ENCODE data around the gene TRIM14. TPM values are rescaled to one million over a fixed set of nuclear protein-coding genes. Genes with fewer than 3 reads are reported as not detected.

TRIM14 gene
- total and polyA plus RNA-seq, 10 of the 15 experiments (the other 5 are each of a cell fraction or from before 2014, with no cell fraction given): 8.6 to 53.3 (median 35.7) TPM

GRCh38 chr9:98149422-98149821, 30.4 kb upstream of the TRIM14 start:
- in situ Hi-C loops (cut with MboI): no loop called here
- Histone ChIP-seq H3K9ac (ENCODE audit: control insufficient read depth, insufficient read depth, low read length) (no peak overlapping the region), H3K9me3 (replicated peaks; ENCODE audit: control insufficient read depth, insufficient read depth, low read length) (no peaks in the 10 kb centered on the region), H3K4me1 (ENCODE audit: control insufficient read depth, insufficient read depth, low read length) (peaks cover 25% of the 10 kb centered on the region), H2AFZ (ENCODE audit: control insufficient read depth, low read depth, low read length) (no peak overlapping the region), H3K79me2 (ENCODE audit: control insufficient read depth, insufficient read depth, low read length) (no peaks in the 10 kb centered on the region), H3K4me2 (ENCODE audit: control insufficient read depth, insufficient read depth) (no peak overlapping the region), H4K20me1 (ENCODE audit: control insufficient read depth, insufficient read depth) (no peaks in the 10 kb centered on the region), H3K27me3 (replicated peaks in 1 of 2; ENCODE audit: control insufficient read depth in 2 of 2, insufficient read depth in 2 of 2, low read length in 1 of 2) (no peaks in the 10 kb centered on the region), H3K36me3 (ENCODE audit: control insufficient read depth in 2 of 2, insufficient read depth in 2 of 2, low read length in 1 of 2) (no peaks in the 10 kb centered on the region), H3K27ac (ENCODE audit: control insufficient read depth, insufficient read depth) (no peak overlapping the region), H3K4me3 (no peak overlapping the region)
- RAD21 ChIA-PET (ENCODE audit: unreplicated experiment): interaction anchor here (0.9 kb wide), 1 partner anchor 55 kb away, joined by 3 read pairs; no protein-coding TSS in a partner anchor
- ATAC-seq: no peak
- DNase-seq (ENCODE audit: low read depth, low spot score): no peak
- 74% methylated on average over 3 of the region's 3 CpGs for WGBS (ENCODE audit: insufficient coverage, insufficient replicate concordance, low lambda C conversion rate, missing lambda C conversion rate)
- CTCF ChIA-PET: interaction anchor here (0.6 to 0.7 kb wide), 3 partner anchors 51 to 1784 kb away, joined by 3 read pairs; no protein-coding TSS in a partner anchor
- intact Hi-C loops (cut with micrococcal nuclease; ENCODE audit: unreplicated experiment): no loop called here
- FAIRE-seq: no peak
- no TSS peak for BruUV-seq (replicated peaks)
- SMC1A ChIA-PET (ENCODE audit: uncharacterized antibody, unreplicated experiment): interaction anchor here (0.8 kb wide), 1 partner anchor 114 kb away, joined by 5 read pairs; no protein-coding TSS in a partner anchor
- POLR2A ChIA-PET: interaction anchor here (0.6 kb wide), 1 partner anchor 101 kb away, joined by 3 read pairs; no protein-coding TSS in a partner anchor
- TF ChIP-seq NFIC (IDR thresholded peaks at IDR 0.05; ENCODE audit: low read depth, low read length) (no peak), NRF1 (conservative IDR thresholded peaks at IDR 0.05; ENCODE audit: low read depth, low read length) (no peak), BCL11A (IDR thresholded peaks at IDR 0.05; ENCODE audit: low read depth, low read length) (no peak), TCF7 (IDR thresholded peaks at IDR 0.05; ENCODE audit: borderline replicate concordance) (no peak)

DNA sequence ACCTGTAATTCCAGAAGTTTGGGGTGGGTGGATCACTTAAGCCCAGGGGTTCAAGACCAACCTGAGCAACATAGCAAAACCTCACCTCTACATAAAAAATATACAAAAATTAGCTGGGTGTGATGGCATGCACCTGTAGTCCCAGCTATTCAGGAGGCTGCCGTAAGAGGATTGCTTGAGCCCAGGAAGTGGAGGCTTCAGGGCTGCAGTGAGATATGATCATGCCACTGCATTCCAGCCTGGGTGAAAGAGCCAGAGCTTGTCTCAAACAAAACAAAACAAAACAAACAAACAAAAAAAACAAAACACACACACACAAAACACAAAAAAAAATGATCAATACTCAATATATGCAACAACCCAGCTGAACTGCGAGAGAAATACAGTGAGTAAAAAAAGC, 29.5 kb upstream of the TRIM14 start:
- Histone ChIP-seq H3K9ac (ENCODE audit: control insufficient read depth, insufficient read depth, low read length) (no peak overlapping the region), H3K79me2 (ENCODE audit: control insufficient read depth, insufficient read depth, low read length) (no peaks in the 10 kb centered on the region), H3K27ac (ENCODE audit: control insufficient read depth, insufficient read depth) (no peak overlapping the region), H2AFZ (ENCODE audit: control insufficient read depth, low read depth, low read length) (no peak overlapping the region), H3K4me3 (no peak overlapping the region), H3K27me3 (replicated peaks in 1 of 2; ENCODE audit: control insufficient read depth in 2 of 2, insufficient read depth in 2 of 2, low read length in 1 of 2) (no peaks in the 10 kb centered on the region), H3K4me2 (ENCODE audit: control insufficient read depth, insufficient read depth) (no peak overlapping the region), H3K4me1 (ENCODE audit: control insufficient read depth, insufficient read depth, low read length) (peaks cover 25% of the 10 kb centered on the region), H3K36me3 (ENCODE audit: control insufficient read depth in 2 of 2, insufficient read depth in 2 of 2, low read length in 1 of 2) (no peaks in the 10 kb centered on the region), H4K20me1 (ENCODE audit: control insufficient read depth, insufficient read depth) (no peaks in the 10 kb centered on the region), H3K9me3 (replicated peaks; ENCODE audit: control insufficient read depth, insufficient read depth, low read length) (no peaks in the 10 kb centered on the region)
- RAD21 ChIA-PET (ENCODE audit: unreplicated experiment): no interaction called here
- CTCF ChIA-PET: interaction anchor here (0.6 to 0.8 kb wide), 2 partner anchors 13 to 26 kb away, joined by 3 to 4 read pairs; no protein-coding TSS in a partner anchor
- WGBS (ENCODE audit: insufficient coverage, insufficient replicate concordance, low lambda C conversion rate, missing lambda C conversion rate): 97% methylated on average over 2 of the region's 2 CpGs
- intact Hi-C loops (cut with micrococcal nuclease; ENCODE audit: unreplicated experiment): no loop called here
- SMC1A ChIA-PET (ENCODE audit: uncharacterized antibody, unreplicated experiment): interaction anchor here (0.7 to 0.9 kb wide), 2 partner anchors 20 to 89 kb away, joined by 3 read pairs; no protein-coding TSS in a partner anchor
- POLR2A ChIA-PET: no interaction called here
- ATAC-seq: no peak
- in situ Hi-C loops (cut with MboI): no loop called here
- DNase-seq (ENCODE audit: low read depth, low spot score): no peak
- no TSS peak for BruUV-seq (replicated peaks)
- no peak for FAIRE-seq
- no peak for TF ChIP-seq SMAD1 (IDR thresholded peaks at IDR 0.05; ENCODE audit: low read depth, partially characterized antibody)
- no peak for TF ChIP-seq NBN (IDR thresholded peaks at IDR 0.05)
- TF ChIP-seq ZBTB4 (CRISPR knock-in tag; IDR thresholded peaks at IDR 0.05): no peak
- no peak for TF ChIP-seq CHD2 (IDR thresholded peaks at IDR 0.05; ENCODE audit: borderline replicate concordance, low read depth, low read length)
- no peak for TF ChIP-seq MLLT1 (IDR thresholded peaks at IDR 0.05)
- no peak for TF ChIP-seq MAX (IDR thresholded peaks at IDR 0.05; ENCODE audit: low read depth, low read length)
- no peak for TF ChIP-seq NKRF (conservative IDR thresholded peaks at IDR 0.05)
